Measurements from ENCODE around the gene PHEX.
A peak's percentile ranks its signal among the peaks of the same experiment; 100 is the strongest.

Gene PHEX

GRCh38 chrX:22041907-22042530, 9.9 kb downstream of the PHEX start:
- DNase-seq, result no peak

DNA sequence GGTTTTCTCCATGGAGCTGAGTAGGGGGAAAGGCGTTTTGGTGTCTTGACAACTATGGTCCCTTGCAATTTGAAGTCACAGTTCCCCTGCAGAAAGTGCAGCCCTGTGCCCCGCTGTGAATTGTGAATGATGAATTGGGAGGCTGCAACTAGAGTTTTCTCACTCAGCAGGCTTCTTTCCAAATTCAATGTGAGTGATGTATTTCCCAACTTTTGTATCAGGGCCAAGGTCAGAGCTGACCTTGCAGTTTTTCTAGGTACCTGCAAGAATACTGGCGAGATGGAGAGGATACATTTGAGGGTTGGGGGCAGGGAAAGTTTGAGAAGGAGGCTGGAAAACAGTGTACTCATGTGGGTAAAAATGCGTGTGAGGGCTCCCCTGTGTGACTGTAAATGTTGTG, 11.7 kb downstream of the PHEX start:
- DNase-seq, result no peak

DNA sequence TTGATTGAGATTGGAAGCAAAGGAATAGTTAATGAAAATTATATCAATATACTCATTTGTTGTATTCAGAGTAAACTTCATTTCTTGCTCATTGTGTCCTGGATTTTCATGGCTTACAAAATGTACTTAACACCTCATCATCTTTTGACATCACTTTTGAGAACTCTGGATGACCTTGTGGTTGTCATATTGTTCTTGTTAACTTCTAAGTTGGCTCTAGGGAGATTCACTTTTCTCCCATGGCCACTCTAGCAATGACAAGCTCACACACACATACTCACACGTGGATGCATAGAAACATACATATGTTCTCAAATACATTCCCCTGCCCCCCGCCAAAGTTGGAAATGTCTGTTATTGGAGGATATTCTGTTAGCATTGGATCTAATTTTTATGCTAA, 15.3 kb downstream of the PHEX start:
- no peak for DNase-seq

GRCh38 chrX:22053481-22053880, 21.4 kb downstream of the PHEX start:
- no peak for DNase-seq

DNA sequence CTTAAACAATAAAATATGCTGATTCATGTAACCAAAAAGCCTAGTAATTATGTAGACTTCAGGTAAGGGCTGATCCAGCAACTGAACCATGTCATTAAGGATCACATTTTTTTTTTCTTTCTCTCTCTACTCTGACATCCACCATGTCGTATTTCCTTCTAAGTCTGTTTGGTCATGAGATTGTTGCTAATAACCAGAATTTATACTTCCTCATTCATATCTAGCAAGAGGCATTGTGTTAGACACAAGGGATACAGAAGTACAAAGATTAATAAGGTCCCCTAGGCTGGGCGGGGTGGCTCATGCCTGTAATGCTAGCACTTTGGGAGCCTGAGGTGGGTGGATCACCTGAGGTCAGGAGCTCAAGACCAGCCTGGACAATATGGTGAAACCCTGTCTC, 24.1 kb downstream of the PHEX start:
- no peak for DNase-seq

- no peak for DNase-seq
These were observed 25.5 kb downstream of the PHEX start for GRCh38 chrX:22057667-22058066.

GRCh38 chrX:22059775-22060174, 27.6 kb downstream of the PHEX start:
- no peak for DNase-seq

GRCh38 chrX:22060415-22061280, 28.5 kb downstream of the PHEX start:
- DNase-seq, result no peak

DNA sequence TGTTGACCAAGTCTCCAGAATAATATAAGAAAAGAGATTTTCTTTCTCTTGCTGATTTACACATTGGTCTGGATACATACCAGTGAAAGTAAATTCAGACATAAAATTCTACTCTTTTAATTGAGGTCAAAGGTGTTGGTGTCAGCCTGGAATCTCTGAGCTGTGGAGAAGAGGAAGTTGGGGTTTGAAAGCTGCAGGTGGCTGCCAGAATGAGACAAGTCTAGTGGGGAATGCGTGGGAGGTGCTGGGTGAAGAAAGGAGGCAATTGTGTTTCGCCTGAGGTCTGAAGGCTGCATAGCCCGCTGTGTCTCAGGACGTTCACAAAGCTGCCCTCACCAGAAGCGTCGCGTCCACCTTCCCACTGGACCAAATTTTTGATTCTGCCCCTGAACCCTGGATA, 31.2 kb downstream of the PHEX start:
- no peak for DNase-seq

DNA sequence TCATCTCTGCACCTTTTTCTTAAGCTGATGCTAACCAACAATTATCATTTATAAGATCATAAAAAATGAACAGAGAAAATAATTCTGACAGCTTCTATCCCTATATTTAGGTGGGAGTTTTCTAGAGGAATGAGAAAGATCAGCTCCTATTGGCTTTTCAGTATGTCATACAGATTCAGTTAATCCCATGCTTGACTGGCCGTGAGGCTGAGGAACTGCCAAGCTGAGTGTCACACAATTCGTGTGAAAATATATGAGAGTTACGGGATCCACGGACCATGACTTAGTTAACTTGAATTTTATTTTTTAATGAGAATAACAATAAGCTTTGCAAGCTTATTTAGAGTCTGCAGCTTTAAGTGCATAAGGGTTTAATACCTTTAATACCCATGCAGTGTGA, 37.5 kb downstream of the PHEX start:
- no peak for DNase-seq

DNA sequence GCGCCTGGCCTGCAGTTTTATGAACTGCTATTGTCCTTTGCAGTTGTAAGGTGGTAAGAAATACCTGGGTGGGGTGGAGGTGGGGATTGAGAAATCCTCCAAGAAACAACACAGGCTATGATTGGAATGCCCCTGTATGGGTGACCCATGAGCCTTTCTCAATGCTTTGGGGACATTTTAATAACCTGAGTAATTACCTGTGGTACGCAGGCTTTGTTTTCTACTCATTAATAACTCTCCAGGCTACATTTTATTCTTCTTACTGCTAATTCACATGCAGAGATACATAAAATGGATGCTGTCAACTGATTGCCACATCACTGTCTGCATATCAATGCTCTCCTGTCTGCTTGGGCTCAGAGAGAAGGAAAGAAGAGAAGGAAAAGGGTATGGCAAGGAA, 41.8 kb downstream of the PHEX start:
- DNase-seq, result no peak

DNA sequence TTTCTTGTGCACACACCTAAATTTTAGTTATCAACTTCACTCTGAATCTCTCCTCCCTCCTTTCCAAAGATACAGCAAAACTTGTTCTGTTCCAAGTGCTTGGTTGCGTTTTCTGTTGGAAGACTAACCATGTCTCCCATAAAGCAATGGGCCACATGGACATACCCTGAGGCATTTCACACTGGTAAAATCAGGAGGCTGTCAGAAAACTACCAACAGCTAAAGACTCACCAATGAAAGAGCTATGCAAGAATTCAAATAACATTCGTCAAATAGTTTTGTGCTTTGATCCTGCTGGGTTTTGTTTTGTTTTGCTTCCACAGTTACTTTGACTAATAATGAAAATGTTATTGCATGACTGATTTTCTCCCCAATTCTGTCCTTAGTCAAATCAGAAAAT, 46.0 kb downstream of the PHEX start:
- no peak for DNase-seq

DNA sequence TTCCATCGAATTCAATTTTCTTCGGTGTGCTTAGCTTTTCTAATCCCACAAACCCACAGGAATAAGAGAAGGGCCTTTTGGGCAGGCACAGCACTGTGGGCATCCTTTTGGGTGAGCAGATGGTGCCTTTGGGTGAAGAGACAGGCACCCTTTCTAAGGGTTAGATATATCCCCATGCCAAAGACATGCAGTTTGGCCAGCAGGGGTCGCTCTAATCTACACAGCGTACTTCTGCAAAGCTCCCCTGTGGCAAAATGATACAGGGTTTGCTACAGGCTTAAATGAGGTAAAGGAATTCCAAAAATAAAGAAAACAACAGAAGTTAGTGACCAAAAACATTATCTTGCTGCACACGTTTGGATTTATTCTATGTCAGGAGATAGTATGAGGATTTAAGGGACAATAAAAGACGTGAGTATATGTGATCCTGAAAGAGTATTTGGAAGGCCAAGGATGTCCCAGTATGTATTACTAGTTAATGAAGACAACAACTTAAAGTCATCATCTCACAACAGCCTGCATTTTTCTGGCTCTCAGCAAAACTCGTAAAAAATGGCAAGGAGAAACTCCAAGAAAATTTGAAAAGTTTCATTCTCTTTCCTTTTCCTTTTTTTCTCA, 49.5 kb downstream of the PHEX start:
- peak; percentile 0 for DNase-seq

GRCh38 chrX:22086003-22086402, 53.9 kb downstream of the PHEX start:
- DNase-seq, result no peak

- DNase-seq, result no peak
These were observed 55.0 kb downstream of the PHEX start for GRCh38 chrX:22087011-22087557.

DNA sequence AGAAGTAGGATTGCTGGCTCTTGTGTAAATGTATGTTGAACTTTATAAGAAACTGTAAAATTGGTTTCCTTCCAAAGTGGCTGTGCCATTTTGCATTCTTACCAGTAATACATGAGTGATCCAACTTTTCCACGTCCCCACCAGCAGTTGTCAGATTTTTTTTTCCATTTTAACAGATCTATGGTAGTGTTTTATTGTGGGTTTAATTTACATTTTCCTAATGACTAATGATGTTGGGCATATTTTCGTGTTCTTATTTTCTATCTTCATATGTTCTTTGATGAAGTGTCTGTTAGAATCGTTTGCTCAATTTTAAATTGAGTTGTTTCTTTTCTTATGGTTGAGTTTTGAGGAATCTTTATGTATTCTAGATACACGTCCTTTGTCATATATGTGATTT, 56.2 kb downstream of the PHEX start:
- no peak for DNase-seq

DNA sequence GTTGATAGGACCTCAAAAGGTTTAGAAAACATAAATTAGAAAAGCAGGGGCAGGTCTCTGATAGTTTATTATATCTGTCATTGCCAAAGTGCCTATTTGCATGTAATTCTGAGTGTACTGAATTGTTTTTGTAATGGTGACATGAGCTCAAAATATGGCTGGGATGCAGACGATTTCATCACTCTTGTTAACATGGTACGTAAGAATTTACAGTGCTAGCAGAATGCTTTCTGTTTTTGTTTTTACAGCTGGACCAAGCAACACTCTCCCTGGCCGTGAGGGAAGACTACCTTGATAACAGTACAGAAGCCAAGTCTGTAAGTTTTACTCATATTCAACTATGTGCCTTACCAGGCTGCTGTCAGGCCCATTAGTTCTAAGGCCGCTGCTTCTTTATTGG, 58.1 kb downstream of the PHEX start:
- DNase-seq, result no peak

GRCh38 chrX:22093550-22093949, 61.4 kb downstream of the PHEX start:
- DNase-seq, result no peak

- DNase-seq, result no peak
These were observed 63.2 kb downstream of the PHEX start for GRCh38 chrX:22095286-22095685.

- DNase-seq, result no peak
These were observed 63.7 kb downstream of the PHEX start for GRCh38 chrX:22095856-22096255.

- no peak for DNase-seq
These were observed 65.0 kb downstream of the PHEX start for GRCh38 chrX:22097012-22097694.

GRCh38 chrX:22105231-22105630, 73.1 kb downstream of the PHEX start:
- no peak for DNase-seq

DNA sequence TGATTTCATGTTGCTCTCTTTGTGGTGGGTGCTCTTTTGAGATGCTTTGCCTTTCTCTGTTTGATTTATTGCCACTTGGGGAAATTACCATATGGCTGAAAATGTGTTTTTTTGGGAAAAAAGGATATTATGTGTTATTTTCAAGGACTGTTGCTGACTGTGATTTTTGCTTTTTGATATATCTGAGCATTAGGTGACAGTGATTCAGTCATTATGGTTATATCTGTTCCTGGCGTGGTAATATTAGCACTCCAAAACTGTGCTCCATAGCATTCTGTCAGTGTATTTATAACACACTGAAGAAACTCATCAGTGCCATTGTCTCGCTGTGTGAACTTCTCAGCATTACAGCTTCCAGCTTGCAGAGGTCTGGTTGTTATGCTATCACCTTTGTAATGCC, 73.8 kb downstream of the PHEX start:
- DNase-seq, result no peak

Data from NCI-H748 treated with DMSO at 0.1 percent for 48 hours (cell line).